Small intestine (tissue), 7 donors: ENCODE data around the gene GLS. TPM values are rescaled to one million over a fixed set of nuclear protein-coding genes. Genes with fewer than 3 reads are reported as not detected.

Source experiments
- DNase-seq, 2 donors: peaks; one replicate each; pipeline versions ENCODE4 v3.0.0 to v3.0.0-alpha.2; 2013
- FAIRE-seq: peaks from 2 replicates; lab custom pipeline; 2012; peaks lifted over from hg19 to GRCh38; lab: Jason Lieb, UNC
- H3K27ac ChIP-seq, 3 donors: one replicate each; pipeline ENCODE4 v1.5.1; 2013; ENCODE audit warnings: low read length in 2 of 3, mild to moderate bottlenecking in 2 of 3, control low read depth in 1 of 3, inconsistent platforms in 1 of 3, low read depth in 1 of 3, moderate library complexity in 1 of 3
- H3K27me3 ChIP-seq, 3 donors: one replicate each; pipeline ENCODE4 v1.6.1; 2013; ENCODE audit warnings: low read length in 3 of 3, inconsistent platforms in 1 of 3; ENCODE audit not compliant: control insufficient read depth in 3 of 3, insufficient read depth in 3 of 3
- H3K36me3 ChIP-seq, 3 donors: one replicate each; pipeline ENCODE4 v1.6.1; 2013; ENCODE audit warnings: low read length in 3 of 3, inconsistent platforms in 1 of 3, low read depth in 1 of 3, mild to moderate bottlenecking in 1 of 3, moderate library complexity in 1 of 3; ENCODE audit not compliant: control insufficient read depth in 3 of 3, insufficient read depth in 2 of 3
- H3K4me1 ChIP-seq, 3 donors: one replicate each; pipeline ENCODE4 v1.6.1; 2013; ENCODE audit warnings: low read length in 2 of 3, inconsistent platforms in 1 of 3, low read depth in 1 of 3, mild to moderate bottlenecking in 1 of 3, moderate library complexity in 1 of 3; ENCODE audit not compliant: control insufficient read depth in 3 of 3, insufficient read depth in 2 of 3
- H3K4me3 ChIP-seq, 3 donors: one replicate each; pipeline ENCODE4 v1.5.1; 2013; ENCODE audit warnings: low read length in 3 of 3, control low read depth in 1 of 3, inconsistent platforms in 1 of 3, low read depth in 1 of 3, mild to moderate bottlenecking in 1 of 3, moderate library complexity in 1 of 3
- H3K9me3 ChIP-seq, 2 donors: one replicate each; pipeline ENCODE4 v1.6.1; 2013; ENCODE audit warnings: low read depth in 1 of 2, low read length in 1 of 2; ENCODE audit not compliant: control insufficient read depth in 2 of 2, insufficient read depth in 1 of 2
- WGBS, 3 donors: extraction: QIAGEN DNeasy Blood & Tissue Kit; methylation state at CpG; one replicate each; pipeline ENCODE4 v1.1.7; 2013; 5-methylcytosine and 5-hydroxymethylcytosine counted together
- polyA plus RNA-seq, 4 donors: library from polyadenylated mRNA; stranded (reverse) in 3 of 4; unstranded in 1 of 4; fragments of 200-250 nt in 3 of 4; fragments of 120-200 nt in 1 of 4; gene quantifications; one replicate each; pipeline versions ENCODE4 v1.2.1 to v1.2.3, GENCODE V29; 2013
- donor health status: healthy with polysubstance abuse.
- donor health status: control.
- donor health status: control.
- donor health status: Bipolar disorder and iron deficiency.
- donor health status: healthy.

The GLS gene
- polyA plus RNA-seq, 4 donors: 39.3 to 621 (median 48.7) TPM

DNA sequence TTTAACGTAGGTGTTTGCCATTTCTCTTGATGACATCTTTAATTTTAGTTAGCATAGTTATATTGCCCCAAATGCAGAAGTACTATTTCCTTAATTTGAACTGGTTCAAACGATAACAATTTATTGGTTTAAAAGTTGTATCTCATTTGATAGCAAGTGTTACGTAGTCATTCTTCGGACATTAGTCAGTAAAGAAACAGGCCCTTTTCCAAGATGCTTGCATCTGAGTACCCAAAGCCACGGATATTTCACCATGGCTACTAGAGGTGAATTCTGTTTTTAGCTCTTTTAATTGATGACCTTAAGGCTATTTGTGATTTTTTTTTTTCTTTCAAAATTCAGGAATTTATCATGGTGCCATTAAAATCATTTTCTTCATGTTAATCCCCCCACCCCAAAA lies 32.1 kb downstream of the GLS start:
- DNase-seq (no peak), FAIRE-seq (no peak)
- WGBS, 3 donors: 72 to 90% (median 81%) methylated on average over 5 of the region's 5 CpGs
- Histone ChIP-seq H3K27ac (no peak overlapping the region), H3K4me1 (peaks cover 0 to 5% (median 0%) of the 10 kb centered on the region in 3 donors), H3K4me3 (no peak overlapping the region), H3K36me3 (peaks cover 3 to 12% (median 5%) of the 10 kb centered on the region in 3 donors), H3K27me3 (no peaks in the 10 kb centered on the region), H3K9me3 (no peaks in the 10 kb centered on the region)

DNA sequence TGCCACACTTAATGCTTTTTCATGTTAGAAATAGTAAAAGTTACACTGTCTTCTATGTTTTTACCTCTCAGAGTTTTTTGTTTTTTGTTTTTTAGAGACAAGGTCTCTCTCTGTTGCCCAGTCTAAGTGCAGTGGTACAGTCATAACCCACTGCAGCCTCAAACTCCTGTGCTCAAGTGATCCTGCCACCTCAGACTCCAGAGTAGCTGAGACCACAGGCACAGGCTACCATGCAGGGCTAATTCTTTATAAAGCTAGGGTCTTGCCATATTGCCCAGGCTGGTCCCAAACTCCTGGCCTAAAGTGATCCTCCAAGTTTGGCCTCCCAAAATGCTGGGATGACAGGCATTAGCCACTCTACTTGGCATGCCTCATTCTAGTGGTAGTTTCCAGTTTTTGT lies 33.1 kb downstream of the GLS start:
- Histone ChIP-seq H3K36me3 (peaks cover 3 to 12% (median 5%) of the 10 kb centered on the region in 3 donors), H3K27ac (no peak overlapping the region), H3K4me1 (peaks cover 0 to 5% (median 0%) of the 10 kb centered on the region in 3 donors), H3K4me3 (no peak overlapping the region), H3K27me3 (no peaks in the 10 kb centered on the region), H3K9me3 (no peaks in the 10 kb centered on the region)
- FAIRE-seq (no peak), DNase-seq (no peak)

DNA sequence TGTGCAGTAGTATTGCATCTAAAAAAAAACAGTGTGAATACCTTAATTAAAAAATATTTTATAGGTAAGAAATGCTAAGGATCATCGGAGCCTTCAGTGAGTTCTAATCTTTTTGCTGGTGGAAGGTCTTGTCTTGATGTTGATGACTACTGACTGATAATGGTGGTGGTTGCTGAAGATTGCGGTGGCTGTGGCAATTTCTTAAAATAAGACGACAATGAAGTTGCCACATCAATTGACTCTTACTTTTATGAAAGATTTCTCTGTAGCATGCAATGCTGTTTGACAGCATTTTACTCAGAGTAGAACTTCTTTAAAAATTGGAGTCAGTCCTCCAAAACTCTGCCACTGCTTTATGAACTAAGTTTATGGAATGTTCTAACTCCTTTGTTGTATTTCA lies 36.2 kb downstream of the GLS start:
- H3K9me3 ChIP-seq: no peaks in the 10 kb centered on the region
- H3K36me3 ChIP-seq: peaks cover 3 to 8% (median 5%) of the 10 kb centered on the region in 3 donors
- no peaks in the 10 kb centered on the region for H3K27me3 ChIP-seq
- FAIRE-seq (no peak), DNase-seq (no peak)
- H3K4me1 ChIP-seq: no peaks in the 10 kb centered on the region
- H3K4me3 ChIP-seq: no peak overlapping the region
- 60 to 82% (median 69%) methylated on average over 3 of the region's 3 CpGs for WGBS, 3 donors
- H3K27ac ChIP-seq: no peak overlapping the region

DNA sequence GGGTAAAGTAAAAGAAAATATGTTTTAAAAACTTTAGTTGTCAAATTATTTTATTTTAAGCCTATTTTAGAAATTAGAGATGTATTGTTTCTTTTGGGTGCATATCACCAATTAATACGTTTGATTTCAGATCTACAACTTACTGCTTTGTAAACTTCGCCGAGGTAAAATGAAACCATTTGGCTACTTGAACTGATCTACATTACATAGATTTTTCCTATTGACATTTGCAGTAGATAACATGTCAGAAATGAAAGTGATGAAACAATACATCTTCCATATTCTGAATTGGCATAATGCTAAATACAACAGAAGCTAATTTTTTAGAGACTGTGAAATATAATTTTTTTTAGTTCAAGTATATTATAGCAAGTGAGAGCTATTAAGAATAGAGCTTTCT lies 39.5 kb downstream of the GLS start:
- Histone ChIP-seq H3K36me3 (peaks cover 6 to 8% (median 8%) of the 10 kb centered on the region in 3 donors), H3K27ac (no peak overlapping the region), H3K27me3 (no peaks in the 10 kb centered on the region), H3K4me1 (peaks cover 0 to 9% (median 0%) of the 10 kb centered on the region in 3 donors), H3K4me3 (no peak overlapping the region), H3K9me3 (no peaks in the 10 kb centered on the region)
- WGBS, 3 donors: 64 to 80% (median 75%) methylated on average over 3 of the region's 3 CpGs
- DNase-seq: no peak
- FAIRE-seq: no peak

DNA sequence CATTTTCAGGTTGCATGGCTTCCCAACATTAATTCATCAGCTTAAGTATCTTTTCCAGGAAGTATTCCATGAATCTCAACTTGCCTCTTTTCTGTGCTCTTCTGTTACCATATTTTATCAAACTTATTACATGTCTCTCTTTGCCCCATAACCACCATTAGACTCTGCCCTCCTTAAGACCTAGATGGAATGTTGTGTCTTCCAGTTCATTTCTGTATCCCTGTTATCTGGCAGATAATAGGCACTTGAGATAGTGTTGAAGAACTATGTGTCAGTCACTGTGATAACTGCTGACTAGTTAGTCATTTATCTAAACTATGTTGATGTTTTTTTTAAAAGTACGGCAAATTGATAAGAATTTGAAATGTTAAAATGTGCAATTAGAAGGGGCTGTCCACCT lies 41.8 kb downstream of the GLS start:
- 8 to 67% (median 32%) methylated on average over 1 of the region's 1 CpG for WGBS, 3 donors
- H3K27me3 ChIP-seq: no peaks in the 10 kb centered on the region
- no peak for FAIRE-seq
- DNase-seq: peak; percentile 20 to 58
- no peaks in the 10 kb centered on the region for H3K9me3 ChIP-seq
- H3K36me3 ChIP-seq: peaks cover 7 to 10% (median 7%) of the 10 kb centered on the region in 3 donors
- peak overlapping the region in 2 of 3 donors; percentile 24 to 26 for H3K27ac ChIP-seq
- H3K4me1 ChIP-seq: peaks cover 0 to 21% (median 0%) of the 10 kb centered on the region in 3 donors
- no peak overlapping the region for H3K4me3 ChIP-seq

DNA sequence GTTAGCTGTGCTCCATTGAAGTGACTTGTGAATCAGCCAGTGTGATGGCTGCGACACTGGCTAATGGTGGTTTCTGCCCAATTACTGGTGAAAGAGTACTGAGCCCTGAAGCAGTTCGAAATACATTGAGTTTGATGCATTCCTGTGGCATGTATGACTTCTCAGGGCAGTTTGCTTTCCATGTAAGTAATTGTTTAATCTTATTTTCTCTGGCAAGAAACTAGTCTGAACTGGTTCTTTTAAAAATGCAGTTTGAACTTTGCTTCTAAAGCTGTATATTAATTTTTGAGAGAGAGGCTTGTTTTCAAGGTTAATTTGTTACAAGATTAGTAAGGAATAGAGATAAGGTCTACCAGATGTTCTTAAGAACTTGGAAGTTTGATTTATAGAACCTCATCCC lies 46.7 kb downstream of the GLS start:
- no peak for FAIRE-seq
- no peaks in the 10 kb centered on the region for H3K9me3 ChIP-seq
- peak overlapping the region in 2 of 3 donors; percentile 48 to 77 for H3K27ac ChIP-seq
- H3K4me1 ChIP-seq: peaks cover 0 to 21% (median 0%) of the 10 kb centered on the region in 3 donors
- peaks cover 11 to 26% (median 13%) of the 10 kb centered on the region in 3 donors for H3K36me3 ChIP-seq
- peak; percentile 38 to 74 for DNase-seq
- WGBS, 3 donors: 14 to 62% (median 28%) methylated on average over 2 of the region's 2 CpGs
- H3K4me3 ChIP-seq: no peak overlapping the region
- no peaks in the 10 kb centered on the region for H3K27me3 ChIP-seq

DNA sequence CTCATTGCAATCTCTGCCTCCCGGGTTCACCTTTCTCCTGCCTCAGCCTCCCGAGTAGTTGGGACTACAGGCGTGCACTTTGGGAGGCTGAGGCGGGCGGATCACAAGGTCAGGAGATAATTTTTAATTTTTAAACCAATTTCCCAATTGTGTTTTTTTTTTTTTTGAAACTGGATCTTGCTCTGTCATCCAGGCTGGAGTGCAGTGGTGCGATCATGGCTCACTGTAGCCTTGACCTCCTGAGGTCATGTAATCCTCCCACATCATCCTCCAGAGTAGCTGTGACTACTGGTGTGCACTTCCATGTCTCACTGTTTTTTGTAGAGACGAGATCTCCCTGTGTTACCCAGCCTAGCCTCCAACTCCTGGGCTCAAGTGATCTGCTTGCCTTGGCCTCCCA lies 49.3 kb downstream of the GLS start:
- H3K9me3 ChIP-seq: no peaks in the 10 kb centered on the region
- FAIRE-seq (no peak), DNase-seq (no peak)
- no peaks in the 10 kb centered on the region for H3K27me3 ChIP-seq
- H3K36me3 ChIP-seq: peaks cover 6 to 21% (median 8%) of the 10 kb centered on the region in 3 donors
- no peak overlapping the region for H3K4me3 ChIP-seq
- H3K27ac ChIP-seq: peak overlapping the region in 1 of 3 donors; percentile 15
- WGBS, 3 donors: 86 to 93% (median 90%) methylated on average over 7 of the region's 7 CpGs
- H3K4me1 ChIP-seq: peaks cover 0 to 12% (median 0%) of the 10 kb centered on the region in 3 donors

DNA sequence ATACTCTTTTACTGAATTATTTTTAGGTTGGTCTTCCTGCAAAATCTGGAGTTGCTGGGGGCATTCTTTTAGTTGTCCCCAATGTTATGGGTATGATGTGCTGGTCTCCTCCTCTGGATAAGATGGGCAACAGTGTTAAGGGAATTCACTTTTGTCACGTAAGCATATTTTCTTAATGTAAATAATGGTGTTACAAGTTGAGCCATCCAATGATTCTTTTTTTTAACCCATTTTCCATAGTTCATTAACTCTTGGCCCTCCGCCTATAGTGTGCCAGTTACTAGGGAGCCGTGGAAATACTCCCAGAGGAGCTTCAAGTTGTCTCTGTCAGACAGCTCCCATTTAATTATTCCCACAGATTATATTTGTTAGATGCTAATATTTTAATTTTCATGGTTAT lies 49.8 kb downstream of the GLS start:
- WGBS, 3 donors: 93 to 96% (median 93%) methylated on average over 3 of the region's 3 CpGs

DNA sequence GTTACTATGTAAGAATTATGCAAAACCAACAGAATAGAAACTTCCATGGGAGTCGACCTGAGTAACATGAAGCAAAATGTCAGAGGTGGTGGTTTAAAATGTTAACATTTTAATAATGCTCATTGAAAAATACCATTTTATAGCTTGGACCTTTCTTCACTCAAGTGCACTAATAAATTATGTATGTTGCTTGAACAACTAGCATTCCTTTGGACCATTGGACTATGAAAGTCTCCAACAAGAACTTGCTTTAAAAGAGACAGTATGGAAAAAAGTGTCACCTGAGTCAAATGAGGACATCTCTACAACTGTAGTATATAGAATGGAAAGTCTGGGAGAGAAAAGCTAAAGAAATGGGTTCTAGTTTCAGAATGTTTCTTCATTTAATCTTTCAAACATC lies 51.9 kb downstream of the GLS start:
- H3K4me1 ChIP-seq: no peaks in the 10 kb centered on the region
- H3K36me3 ChIP-seq: peaks cover 5 to 18% (median 6%) of the 10 kb centered on the region in 3 donors
- no peak overlapping the region for H3K27ac ChIP-seq
- H3K27me3 ChIP-seq: no peaks in the 10 kb centered on the region
- DNase-seq (no peak), FAIRE-seq (no peak)
- no peak overlapping the region for H3K4me3 ChIP-seq
- WGBS, 3 donors: 79 to 88% (median 82%) methylated on average over 1 of the region's 1 CpG
- H3K9me3 ChIP-seq: no peaks in the 10 kb centered on the region

More for the DNA sequence above, 49.8 kb downstream of the GLS start:
- H3K4me1 ChIP-seq: peaks cover 0 to 12% (median 0%) of the 10 kb centered on the region in 3 donors
- peaks cover 5 to 18% (median 6%) of the 10 kb centered on the region in 3 donors for H3K36me3 ChIP-seq
- peak overlapping the region in 1 of 3 donors; percentile 15 for H3K27ac ChIP-seq
- no peak overlapping the region for H3K4me3 ChIP-seq
- no peaks in the 10 kb centered on the region for H3K27me3 ChIP-seq
- H3K9me3 ChIP-seq: no peaks in the 10 kb centered on the region
- DNase-seq (no peak), FAIRE-seq (no peak)
